DMS79 treated with DMSO at 0.1 percent for 48 hours (cell line): ENCODE data around the gene TMCC1.
"Not testable (repeated sequence)": the region's sequence is repeated elsewhere in the genome, so short reads cannot be mapped to it uniquely, and the experiment has no call there.

ENCODE experiments used
- DNase-seq: peaks from one replicate; lab custom pipeline; 2025; lab: John Stamatoyannopoulos, UW

TMCC1 gene

DNA sequence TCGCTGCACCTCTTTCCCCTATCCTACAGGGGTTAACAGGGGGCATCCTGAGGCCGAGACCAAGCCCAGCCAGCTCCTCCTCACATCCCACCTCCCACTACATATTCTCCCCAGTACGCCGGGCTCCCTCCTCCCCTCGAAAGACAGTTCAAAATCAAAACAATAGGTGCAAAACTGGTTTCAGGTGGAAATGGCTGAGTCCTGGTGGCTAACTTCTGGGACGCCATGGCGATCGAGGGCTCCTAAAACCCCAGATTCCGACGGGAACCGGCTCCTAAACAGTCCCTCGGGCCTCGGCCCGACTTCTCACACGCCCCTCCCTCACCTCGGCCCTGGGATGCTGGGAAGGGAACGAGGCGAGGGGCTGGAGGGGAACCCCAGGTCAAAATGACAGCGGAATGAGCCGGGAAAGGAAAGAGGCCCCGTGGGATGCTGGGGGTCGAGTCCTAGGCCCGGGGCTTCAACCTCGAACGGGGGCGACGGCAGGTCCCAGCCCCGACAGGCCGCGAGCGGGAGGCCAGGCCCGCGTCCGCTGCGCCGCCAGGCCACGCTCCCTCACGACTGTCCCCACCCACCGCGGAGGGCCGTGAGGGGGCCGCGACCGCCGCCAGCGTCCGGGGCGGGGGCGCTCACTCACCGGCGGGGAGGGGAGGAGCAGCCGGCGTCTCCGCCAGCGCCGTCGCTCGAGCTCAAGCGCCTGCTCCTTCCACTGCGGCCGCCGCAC, 492 bp downstream of the TMCC1 start:
- peak; percentile 60 for DNase-seq

GRCh38 chr3:129892486-129892856, 1.0 kb downstream of the TMCC1 start:
- peak; percentile 60 for DNase-seq

DNA sequence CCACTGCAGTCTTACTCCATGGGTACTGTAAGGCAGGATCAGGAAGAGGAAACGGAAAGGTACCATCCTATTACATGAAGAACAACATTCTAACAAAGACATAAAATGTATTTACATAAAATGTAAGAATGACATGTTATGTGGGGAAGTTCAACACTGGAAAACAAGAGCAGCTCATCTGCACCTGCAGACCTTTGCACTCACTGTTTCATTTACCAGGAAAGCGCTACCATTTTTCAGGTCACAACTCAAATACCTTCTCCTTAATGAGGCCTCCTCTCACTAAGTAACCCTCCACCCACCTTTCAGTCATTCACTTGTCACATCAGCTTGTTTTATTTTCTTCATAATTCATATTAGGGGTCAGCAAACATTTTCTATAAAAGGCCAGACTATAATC, 2.6 kb downstream of the TMCC1 start:
- no peak for DNase-seq

DNA sequence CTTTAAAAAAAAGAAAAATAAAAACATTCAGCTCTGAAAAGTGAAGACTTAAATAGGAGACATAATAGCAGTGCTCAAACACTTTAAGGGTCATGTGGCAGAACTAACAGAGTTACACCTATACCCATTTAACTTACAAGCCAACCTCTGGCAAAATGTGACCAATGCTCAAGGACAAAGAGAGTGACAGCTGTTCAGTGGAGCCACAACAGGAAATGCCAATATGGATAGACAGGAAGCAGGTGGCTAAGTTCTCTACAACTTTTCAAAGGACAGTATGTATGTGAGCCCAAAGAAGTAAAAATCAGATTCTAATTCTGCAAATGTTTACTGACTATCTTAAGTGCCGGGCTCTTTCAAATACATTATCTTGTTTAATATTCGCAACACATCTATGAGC, 3.4 kb downstream of the TMCC1 start:
- no peak for DNase-seq

DNA sequence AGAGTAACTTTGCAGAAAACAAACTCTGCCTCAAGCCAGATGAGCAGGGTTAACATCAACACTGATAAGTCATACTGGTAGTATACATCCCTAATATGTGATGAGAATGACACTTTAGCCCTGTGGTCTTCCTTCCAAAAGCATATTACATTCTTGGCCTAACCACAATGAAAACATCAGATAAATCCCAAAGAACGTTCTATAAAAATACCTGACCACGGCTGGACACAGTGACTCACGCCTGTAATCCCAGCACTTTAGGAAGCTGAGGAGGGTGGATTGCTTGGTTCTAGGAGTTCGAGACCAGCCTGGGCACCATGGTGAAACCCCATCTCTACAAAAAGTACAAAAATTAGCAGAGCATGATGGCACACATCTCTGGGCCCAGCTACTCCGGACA, 4.7 kb downstream of the TMCC1 start:
- no peak for DNase-seq

- no peak for DNase-seq
These were observed 12.2 kb downstream of the TMCC1 start for GRCh38 chr3:129881261-129881660.

- no peak for DNase-seq
These were observed 15.2 kb downstream of the TMCC1 start for GRCh38 chr3:129878355-129878754.

DNA sequence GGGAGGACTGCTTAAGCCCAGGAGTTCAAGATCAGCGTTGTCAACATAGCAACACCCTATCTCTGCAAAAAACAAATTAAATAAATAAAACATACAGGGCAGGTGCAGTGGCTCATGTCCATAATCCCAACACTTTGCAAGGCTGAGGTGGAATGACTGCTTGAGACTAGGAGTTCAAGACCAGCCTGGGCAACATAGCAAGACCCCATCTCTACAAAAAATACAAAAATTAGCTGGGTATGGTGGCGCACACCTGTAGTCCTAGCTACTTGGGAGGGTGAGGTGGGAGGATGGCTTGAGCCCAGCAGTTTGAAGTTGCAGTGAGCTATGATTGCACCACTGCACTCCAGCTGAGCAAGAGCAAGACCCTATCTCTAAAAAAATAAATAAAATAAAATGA, 19.0 kb downstream of the TMCC1 start:
- DNase-seq, result not testable (repeated sequence)

GRCh38 chr3:129868912-129869311, 24.6 kb downstream of the TMCC1 start:
- DNase-seq, result no peak

DNA sequence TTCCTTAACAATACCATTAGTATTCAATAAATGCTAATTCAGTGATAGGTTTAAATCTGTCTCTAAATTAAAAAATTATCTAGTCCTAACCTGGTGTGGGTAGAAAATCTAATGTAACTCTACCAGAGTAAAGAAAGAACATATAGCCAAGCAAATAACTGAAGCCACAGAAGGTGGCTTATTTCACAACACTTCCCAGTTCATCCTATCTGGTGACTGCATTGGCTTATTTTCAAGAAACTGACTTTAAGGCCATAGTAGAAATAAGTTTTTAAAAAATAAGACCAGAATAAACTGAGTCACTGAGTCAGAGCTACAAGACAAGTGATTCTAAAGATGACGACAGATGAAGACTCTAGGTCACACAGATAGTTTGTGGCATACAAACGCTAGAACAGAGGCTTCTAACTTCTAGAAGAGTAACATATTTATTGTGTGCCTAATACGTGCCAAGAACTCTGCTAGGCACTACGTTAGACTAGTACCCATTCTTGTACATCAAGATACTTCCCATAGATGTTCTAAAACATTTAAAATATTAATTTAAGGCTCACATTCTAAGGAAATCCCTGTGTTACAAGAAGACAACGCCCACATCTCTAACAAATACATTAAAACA, 25.9 kb downstream of the TMCC1 start:
- DNase-seq, result no peak

- DNase-seq, result no peak
These were observed 27.7 kb downstream of the TMCC1 start for GRCh38 chr3:129865806-129866205.

- DNase-seq, result no peak
These were observed 29.0 kb downstream of the TMCC1 start for GRCh38 chr3:129864519-129864918.

DNA sequence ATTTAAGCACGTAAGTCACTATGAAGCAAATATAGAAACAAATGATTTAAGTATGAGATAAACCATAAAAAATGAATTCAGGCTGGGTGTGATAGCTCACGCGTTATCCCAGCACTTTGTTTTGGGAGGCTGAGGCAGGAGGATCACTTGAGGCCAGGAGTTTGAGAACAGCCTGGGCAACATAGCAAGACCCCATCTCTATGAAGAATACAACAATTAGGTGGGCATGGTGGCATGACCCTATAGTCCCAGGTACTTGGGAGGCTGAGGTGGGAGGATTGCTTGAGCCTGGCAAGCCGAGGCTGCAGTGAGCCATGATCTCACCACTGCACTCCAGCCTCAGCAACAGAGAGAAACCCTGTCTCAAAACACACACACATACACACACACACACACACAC, 34.2 kb downstream of the TMCC1 start:
- DNase-seq, result no peak

DNA sequence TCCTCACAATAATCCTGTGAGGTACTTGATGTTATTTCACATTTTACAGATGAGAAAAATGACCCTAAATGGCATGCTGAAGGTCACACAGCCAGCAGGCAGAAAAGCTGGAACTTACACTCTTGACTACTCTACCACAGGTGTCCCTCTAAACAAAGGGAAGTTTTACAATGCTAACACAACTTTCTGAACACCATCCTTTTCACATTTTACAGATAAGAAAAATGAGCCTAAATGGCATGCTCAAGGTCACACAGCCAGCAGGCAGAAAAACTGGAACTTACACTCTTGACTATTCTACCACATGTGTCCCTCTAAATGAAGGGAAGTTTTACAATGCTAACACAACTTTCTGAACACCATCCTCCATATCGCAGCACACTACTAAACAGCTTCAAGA, 35.6 kb downstream of the TMCC1 start:
- DNase-seq, result no peak

DNA sequence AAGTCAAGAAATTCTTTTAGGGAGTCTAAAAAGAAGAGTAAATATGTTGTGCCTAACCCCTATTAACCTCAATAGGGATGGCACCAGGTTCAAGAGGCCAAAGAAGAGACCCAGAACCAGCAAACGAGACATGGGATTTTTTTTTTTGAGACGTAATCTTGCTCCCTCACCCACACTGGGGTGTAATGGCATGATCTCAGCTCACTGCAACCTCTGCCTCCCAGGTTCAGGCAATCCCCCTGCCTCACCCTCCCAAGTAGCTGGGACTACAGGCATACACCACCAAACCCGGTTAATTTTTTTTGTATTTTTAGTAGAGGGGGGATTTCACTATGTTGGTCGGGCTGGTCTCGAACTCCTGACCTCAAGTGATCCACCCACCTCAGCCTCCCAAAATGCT, 36.7 kb downstream of the TMCC1 start:
- not testable (repeated sequence) for DNase-seq

- DNase-seq, result no peak
These were observed 37.6 kb downstream of the TMCC1 start for GRCh38 chr3:129855832-129856419.

- DNase-seq, result no peak
These were observed 38.2 kb downstream of the TMCC1 start for GRCh38 chr3:129855170-129855831.

- no peak for DNase-seq
These were observed 39.1 kb downstream of the TMCC1 start for GRCh38 chr3:129854460-129854859.

DNA sequence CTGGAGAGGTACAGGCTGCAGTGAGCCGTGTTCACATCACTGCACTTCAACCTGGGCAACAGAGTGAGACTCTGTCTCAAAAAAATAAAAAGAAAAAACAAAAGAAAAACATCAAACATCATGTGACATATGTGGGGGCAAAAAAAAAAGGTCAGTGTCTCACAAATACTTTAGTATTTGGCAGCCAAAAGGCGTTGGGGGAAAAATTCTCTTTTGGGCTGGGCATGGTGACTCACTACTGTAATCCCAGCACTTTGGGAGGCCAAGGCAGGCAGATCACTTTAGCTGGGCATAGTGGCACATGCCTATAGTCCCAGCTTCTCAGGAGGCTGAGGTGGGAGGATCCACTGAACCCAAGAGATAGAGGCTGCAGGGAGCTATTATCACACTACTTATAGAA, 47.6 kb downstream of the TMCC1 start:
- no peak for DNase-seq

GRCh38 chr3:129840707-129841360, 52.7 kb downstream of the TMCC1 start:
- no peak for DNase-seq

- DNase-seq, result no peak
These were observed 55.4 kb downstream of the TMCC1 start for GRCh38 chr3:129838086-129838485.

DNA sequence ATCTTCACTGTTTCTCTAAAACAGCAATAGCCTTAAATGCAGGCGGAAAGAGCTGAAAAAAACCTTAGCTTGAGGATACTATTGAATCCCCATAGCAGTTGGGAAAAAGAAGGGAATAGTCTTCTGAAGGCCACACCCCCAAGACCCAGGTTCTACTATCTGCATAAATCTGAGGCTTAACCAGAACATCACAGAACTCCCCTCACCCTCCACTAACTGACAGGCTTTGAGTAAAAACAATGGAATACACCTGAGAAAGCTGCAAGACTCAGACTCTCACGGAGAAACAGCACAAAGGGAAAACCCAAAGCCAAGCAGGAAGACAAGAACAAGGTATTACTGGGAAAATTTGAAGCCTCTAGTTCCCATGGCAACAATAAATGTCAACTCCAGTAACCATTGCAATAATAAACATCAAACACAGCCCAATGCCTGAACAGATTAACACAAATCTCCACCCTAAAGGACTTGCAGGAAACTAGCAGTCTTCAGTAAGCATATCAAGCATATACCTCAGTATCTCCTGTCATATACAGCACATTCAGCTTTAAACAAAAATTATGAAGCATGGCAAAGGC, 56.4 kb downstream of the TMCC1 start:
- no peak for DNase-seq
